Measurements from ENCODE around the gene TNFSF18.

The TNFSF18 gene

GRCh38 chr1:173038875-173039554 lies 11.7 kb downstream of the TNFSF18 start:
- DNase-seq: no peak

- DNase-seq: no peak
These were observed 26.2 kb downstream of the TNFSF18 start for GRCh38 chr1:173024543-173024942.

DNA sequence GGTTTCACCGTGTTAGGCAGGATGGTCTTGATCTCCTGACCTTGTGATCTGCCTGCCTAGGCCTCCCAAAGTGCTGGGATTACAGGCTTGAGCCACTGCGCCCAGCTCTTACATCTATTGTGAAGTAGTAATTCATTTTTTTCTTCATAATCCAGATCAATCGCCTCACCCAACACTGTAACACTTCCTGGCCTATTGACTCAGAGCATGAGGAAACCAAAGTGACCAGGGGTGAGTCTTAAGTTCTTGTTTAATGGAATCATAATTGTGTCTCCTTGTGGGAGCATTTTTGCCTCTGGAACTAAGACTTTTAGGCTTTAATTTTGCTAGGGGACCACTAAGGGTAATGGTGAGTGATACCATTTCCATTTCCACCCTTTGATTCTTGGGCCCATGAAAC lies 27.4 kb downstream of the TNFSF18 start:
- no peak for DNase-seq

DNA sequence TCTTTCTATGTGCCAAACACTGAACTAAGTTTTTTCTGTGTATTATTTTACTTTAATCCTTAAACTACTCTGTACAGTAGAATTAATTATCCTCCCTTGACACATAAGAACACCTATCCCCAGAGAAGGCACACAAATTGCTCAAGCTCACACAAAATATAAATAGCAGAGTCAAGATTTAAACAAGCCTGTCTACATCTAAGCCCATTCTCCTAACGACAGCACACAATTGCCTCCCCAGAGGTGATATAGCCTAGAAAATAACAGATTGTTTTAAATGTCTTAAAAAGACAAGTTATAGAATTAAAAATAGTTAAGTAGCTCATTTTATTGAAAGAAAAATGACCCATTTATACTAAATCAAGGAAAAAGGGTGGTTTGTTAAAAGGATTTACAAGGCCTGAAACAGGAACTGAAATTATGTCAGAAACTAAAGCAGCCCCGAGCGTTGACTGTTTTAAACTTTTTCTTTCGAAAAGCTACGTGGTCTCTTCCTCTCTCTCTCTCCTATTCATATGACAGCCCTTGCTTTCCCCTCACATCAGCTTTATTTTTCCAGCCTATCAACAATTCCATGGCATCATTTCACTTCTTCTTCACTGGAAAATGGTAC lies 30.5 kb downstream of the TNFSF18 start:
- no peak for DNase-seq

- DNase-seq: no peak
These were observed 32.9 kb downstream of the TNFSF18 start for GRCh38 chr1:173017792-173018191.

- no peak for DNase-seq
These were observed 34.3 kb downstream of the TNFSF18 start for GRCh38 chr1:173016419-173016818.

DNA sequence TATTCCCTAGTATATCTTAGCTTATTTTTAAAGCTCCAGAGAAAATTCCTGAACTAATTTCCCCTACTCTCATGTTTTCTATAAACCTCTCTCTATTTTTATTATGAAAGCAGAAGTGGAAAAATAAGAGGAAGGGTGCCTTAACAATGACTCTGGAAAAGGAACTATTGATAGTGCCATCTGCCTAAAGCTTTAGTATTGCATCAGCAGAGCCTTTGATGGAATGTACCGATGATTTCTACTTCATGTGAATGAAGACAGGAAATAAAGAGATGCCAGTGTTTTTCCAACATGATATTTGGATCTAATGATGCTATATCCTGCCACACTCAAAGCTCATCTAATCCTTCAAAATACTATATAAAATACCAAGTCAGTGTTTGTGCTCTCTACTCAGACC lies 35.1 kb downstream of the TNFSF18 start:
- DNase-seq: no peak

DNA sequence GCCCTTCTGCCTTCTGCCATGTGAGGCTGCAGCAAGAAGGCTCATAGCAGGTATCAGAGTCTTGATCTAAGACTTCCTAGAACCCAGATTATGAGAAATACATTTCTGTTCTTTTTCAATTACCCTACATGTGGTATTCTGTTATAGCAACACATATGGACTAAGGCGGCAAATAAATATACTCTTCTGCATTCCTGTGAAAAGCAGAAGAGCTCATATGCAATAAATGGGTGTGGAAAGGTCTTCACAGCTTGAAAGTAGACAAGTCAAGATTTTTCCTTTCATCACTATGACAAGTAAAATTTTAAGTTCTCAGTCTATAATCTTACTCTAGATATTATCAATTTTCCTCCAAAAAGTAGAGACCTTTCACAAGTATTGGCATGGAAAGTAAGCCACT lies 36.6 kb downstream of the TNFSF18 start:
- DNase-seq: no peak

GRCh38 chr1:173012126-173012525 lies 38.6 kb downstream of the TNFSF18 start:
- DNase-seq: no peak

- no peak for DNase-seq
These were observed 41.1 kb downstream of the TNFSF18 start for GRCh38 chr1:173009597-173009996.

- no peak for DNase-seq
These were observed 45.4 kb downstream of the TNFSF18 start for GRCh38 chr1:173005196-173005864.

DNA sequence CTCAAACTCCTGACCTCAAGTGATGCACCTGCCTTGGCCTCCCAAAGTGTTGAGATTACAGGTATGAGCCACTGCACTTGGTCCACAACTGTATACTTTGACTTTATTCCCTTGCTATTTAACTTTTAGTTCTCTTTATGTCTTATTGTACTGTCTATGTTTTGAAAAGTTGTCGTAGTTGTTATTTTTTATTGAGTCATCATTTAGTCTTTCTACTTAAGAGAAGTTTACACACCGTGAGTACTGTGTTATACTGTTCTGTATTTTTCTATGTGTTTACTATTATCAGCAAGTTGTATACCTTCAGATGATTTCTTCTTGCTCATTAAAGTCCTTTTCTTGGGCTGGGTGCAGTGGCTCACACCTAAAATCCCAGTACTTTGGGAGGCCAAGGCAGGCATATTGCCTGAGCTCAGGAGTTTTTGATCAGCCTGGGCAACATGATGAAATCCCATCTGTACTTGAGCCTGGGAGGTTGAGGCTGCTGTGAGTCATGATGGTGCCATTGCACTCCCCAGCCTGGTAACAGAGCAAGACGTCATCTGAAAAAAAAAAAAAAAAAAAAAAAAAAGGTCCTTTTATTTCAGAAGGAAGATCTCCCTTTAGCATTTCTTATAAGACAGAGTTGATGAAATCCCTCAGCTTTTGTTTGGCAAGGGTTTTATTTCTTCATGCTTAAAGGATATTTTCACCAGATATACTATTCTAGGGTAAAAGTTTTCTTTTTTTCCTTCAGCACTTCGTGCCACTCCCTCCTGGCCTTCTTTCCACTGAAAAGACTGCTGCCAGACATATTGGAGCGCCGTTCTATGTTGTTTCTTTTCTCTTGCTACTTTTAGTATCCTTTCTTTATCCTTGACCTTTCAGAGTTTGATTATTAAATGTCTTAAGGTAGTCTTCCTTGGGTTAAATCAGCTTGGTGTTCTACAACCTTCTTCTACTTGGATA lies 47.6 kb downstream of the TNFSF18 start:
- DNase-seq: no peak

- DNase-seq: no peak
These were observed 51.4 kb downstream of the TNFSF18 start for GRCh38 chr1:172999349-172999748.

GRCh38 chr1:172997941-172998361 lies 52.8 kb downstream of the TNFSF18 start:
- no peak for DNase-seq

- DNase-seq: no peak
These were observed 57.1 kb downstream of the TNFSF18 start for GRCh38 chr1:172993640-172994039.

- no peak for DNase-seq
These were observed 58.9 kb downstream of the TNFSF18 start for GRCh38 chr1:172991674-172992400.

DNA sequence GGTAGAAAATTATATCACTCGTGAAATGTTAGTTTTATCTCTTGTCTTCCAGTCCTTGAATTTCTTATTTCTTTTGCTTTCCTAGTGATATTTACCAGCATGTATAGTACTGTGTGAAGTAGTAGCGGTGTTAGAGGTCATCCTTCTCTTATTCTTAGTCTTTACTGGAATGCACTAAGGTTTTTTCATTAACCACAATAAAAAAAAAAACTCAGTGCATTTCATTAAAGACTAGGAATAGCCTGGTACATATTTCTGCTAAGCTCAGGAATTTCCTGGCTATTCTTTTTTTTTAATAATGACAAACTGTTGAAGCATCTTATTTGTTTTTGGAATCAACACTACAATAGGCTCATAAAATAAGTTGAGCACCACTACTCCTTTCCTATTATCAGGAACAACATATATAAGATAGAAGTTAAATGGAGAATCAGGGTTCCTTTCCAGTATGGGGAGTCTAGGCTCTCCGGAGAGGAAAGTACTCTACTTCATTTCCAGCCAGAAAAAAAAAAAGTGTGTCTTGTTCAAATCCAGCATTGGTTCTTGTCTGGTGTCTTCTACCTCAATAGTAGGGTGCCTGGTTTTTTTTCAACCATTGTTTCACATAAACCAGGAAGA lies 60.0 kb downstream of the TNFSF18 start:
- no peak for DNase-seq
